Measurements from ENCODE around the gene TNK1.

The TNK1 gene

GRCh38 chr17:7418472-7419152, 37.7 kb downstream of the TNK1 start:
- no peak for TF ChIP-seq CTCF (IDR thresholded peaks at IDR 0.05; ENCODE audit: extremely low read depth, insufficient read depth, missing control alignments)
- in situ Hi-C loops (cut with MboI; ENCODE audit: low pct_unique_long_range_greater_than_20kb, low sequenced_read_pairs, unreplicated experiment) = no loop called here
- no peak for DNase-seq (ENCODE audit: low spot score)

- DNase-seq (ENCODE audit: low spot score) = no peak
- in situ Hi-C loops (cut with MboI; ENCODE audit: low pct_unique_long_range_greater_than_20kb, low sequenced_read_pairs, unreplicated experiment) = no loop called here
- TF ChIP-seq CTCF (IDR thresholded peaks at IDR 0.05; ENCODE audit: extremely low read depth, insufficient read depth, missing control alignments) = no peak
These were observed 39.1 kb downstream of the TNK1 start, which contains the start of gene SPEM1 for GRCh38 chr17:7419819-7420610. Gene SPEM1, plus strand, starts transcription at chr17:7420324. Its CDS starts 61 bp downstream, at chr17:7420385.

- DNase-seq (ENCODE audit: low spot score) = no peak
- TF ChIP-seq CTCF (IDR thresholded peaks at IDR 0.05; ENCODE audit: extremely low read depth, insufficient read depth, missing control alignments) = no peak
- in situ Hi-C loops (cut with MboI; ENCODE audit: low pct_unique_long_range_greater_than_20kb, low sequenced_read_pairs, unreplicated experiment) = no loop called here
These were observed 40.3 kb downstream of the TNK1 start for GRCh38 chr17:7421186-7421585.

- DNase-seq (ENCODE audit: low spot score) = no peak
- in situ Hi-C loops (cut with MboI; ENCODE audit: low pct_unique_long_range_greater_than_20kb, low sequenced_read_pairs, unreplicated experiment) = no loop called here
- TF ChIP-seq CTCF (IDR thresholded peaks at IDR 0.05; ENCODE audit: extremely low read depth, insufficient read depth, missing control alignments) = no peak
These were observed 42.8 kb downstream of the TNK1 start for GRCh38 chr17:7423679-7424078.

GRCh38 chr17:7425316-7425715, 44.4 kb downstream of the TNK1 start, which contains the start of gene SPEM2:
Gene SPEM2, plus strand, starts transcription at chr17:7425616. Its CDS starts 73 bp downstream, at chr17:7425689.
- DNase-seq (ENCODE audit: low spot score) = no peak
- in situ Hi-C loops (cut with MboI; ENCODE audit: low pct_unique_long_range_greater_than_20kb, low sequenced_read_pairs, unreplicated experiment) = no loop called here

GRCh38 chr17:7425756-7426155, 44.9 kb downstream of the TNK1 start:
- no peak for TF ChIP-seq CTCF (IDR thresholded peaks at IDR 0.05; ENCODE audit: extremely low read depth, insufficient read depth, missing control alignments)
- in situ Hi-C loops (cut with MboI; ENCODE audit: low pct_unique_long_range_greater_than_20kb, low sequenced_read_pairs, unreplicated experiment) = no loop called here
- DNase-seq (ENCODE audit: low spot score) = no peak

More at GRCh38 chr17:7425316-7425715, 44.4 kb downstream of the TNK1 start, which contains the start of gene SPEM2:
- TF ChIP-seq CTCF (IDR thresholded peaks at IDR 0.05; ENCODE audit: extremely low read depth, insufficient read depth, missing control alignments) = no peak
